Measurements from ENCODE around the gene CTAG2.
"Not testable (repeated sequence)": the region's sequence is repeated elsewhere in the genome, so short reads cannot be mapped to it uniquely, and the experiment has no call there.

Gene CTAG2

DNA sequence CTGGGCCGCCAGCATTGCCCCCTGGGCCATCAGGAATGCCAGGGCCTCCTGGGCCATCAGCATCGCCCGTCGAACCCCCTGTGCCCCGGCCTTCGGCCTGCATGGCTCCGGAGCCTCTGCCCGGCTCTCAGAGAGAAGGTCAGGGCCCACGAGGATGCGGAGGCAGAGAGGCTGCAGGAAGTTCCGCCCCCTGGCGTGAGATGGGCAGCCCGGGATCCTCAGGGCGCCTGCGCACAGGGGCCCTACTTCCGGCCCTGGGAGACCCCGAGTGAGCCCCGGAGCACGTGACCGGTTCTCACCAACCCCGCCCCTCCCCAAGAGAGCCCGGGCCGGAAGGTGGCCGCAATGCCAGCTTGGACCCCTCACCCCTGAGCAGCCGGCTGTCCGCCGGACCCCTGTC lies at the start of gene CTAG2:
Gene CTAG2, minus strand, starts transcription at position 167 of the 400 bp plus-strand sequence. Its CDS starts 64 bp downstream, at position 103.
- DNase-seq = not testable (repeated sequence)

DNA sequence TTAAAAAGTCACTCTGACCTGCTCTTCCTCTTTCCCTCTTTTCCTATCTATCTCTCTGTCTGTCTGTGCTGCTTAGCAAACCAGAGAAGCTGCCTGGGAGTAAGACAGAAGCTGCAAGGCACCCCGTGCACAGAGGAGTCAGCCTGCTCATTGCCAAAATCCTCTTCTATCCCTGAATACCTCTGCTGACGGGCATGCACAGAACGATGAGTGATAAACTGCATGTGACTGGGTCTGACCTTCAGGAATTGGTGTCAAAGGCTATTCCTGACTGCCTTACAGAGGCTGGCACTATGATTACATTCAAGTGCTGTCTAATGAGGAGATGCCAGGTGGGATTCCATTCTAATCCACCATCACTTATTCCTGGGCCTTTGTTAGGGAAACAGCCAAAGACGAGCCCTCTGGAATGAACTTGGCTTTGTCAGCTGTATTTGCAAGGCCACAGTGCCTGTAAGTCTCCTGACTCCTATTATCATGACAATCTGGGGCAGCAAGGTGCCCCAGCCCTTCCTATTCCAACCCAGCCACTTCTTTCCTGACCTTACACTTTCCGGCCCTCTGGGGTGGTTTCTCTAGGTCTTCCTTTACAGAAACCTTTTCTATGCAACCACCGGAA lies 45.4 kb upstream of the CTAG2 start:
- no peak for DNase-seq

DNA sequence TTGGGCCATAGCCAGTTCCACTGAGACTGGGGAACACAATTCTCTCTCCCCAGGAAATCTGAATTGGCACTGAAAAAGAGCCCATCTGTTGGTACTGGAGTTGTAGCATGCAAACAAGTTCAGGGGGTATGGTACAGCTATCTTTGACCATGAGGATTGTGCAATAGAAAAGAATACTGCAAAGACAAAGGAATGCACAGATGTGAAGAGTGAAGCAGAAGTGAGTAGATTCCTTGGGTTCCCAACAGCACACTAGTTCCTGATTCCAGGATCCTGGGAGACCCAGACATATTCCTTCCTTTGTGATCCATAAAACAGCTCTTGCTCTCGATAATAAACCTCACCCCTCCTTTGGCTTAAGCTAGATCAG lies 43.3 kb upstream of the CTAG2 start:
- DNase-seq = no peak

DNA sequence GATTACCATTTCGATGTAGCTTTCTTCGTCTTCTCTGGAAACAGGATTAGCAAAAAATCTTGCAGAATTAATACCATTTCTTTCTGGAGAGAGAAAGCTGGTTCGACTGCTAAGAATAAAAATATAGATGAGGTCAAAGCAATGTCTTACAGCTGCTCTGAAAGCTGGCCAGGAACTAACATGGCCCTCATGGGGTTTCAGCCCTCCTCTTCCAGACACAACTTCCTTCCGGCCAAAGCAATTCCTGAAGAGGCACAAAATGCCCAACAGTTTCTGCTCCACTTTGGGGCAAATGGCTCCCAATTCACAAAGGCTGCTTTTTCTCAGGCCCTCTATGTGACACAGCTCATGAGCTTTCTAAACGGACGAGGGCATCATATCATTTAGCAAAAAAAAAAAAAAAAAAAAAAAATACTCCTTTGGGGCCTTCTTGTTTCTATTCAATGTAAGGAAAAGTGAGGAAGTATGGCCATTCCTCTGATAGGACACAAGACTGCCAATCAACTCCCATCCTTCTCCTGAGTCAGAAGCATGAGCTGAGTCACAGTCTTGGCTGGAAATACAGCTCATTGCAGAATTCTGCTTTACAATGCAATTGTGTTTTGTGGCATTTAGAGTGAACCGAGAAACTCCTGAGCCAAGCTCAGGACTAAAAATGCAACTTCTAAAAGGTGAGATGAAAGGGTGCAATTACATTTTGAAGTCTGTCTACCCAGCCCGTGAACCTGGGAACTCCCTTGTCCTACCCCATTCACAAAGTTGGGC lies 42.7 kb upstream of the CTAG2 start:
- no peak for DNase-seq

DNA sequence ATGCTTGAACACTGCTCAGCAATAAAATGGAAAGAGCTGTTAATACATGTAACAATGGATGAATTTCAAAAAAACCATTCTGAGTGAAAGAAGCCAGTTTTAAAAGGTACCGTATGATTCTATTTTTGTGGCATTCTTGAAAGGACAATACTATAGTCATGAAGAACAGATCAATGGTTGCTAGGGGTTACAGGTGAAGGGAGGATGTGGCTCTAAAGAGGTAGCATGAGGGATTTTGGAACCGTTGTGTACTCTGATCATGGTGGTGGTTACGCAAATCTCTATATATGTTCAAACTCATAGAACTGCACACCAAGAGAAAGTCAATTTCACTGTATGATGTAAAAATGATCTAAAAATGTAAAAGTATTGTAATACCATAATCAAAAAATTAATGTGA lies 40.0 kb upstream of the CTAG2 start:
- no peak for DNase-seq

DNA sequence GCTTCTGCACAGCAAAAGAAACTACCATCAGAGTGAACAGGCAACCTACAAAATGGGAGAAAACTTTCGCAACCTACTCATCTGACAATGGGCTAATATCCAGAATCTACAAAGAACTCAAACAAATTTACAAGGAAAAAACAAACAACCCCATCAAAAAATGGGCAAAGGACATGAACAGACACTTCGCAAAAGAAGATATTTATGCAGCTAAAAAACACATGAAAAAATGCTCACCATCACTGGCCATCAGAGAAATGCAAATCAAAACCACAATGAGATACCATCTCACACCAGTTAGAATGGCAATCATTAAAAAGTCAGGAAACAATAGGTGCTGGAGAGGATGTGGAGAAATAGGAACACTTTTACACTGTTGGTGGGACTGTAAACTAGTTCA lies 37.1 kb upstream of the CTAG2 start:
- DNase-seq = not testable (repeated sequence)

DNA sequence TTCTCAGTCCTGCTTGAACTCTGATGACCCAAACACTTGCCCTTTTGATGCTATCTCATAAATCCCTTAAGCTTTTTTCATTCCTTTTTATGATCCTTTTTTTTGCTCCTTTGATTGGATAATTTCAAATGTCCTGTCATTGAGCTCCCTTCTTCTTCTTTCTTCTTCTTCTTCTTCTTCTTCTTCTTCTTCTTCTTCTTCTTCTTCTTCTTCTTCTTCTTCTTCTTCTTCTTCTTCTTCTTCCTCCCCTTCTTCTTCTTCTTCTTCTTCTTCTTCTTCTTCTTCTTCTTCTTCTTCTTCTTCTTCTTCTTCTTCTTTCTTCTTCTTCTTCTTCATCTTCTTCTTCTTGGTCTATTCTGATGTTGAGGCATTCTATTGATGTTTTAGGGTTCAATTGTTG lies 18.7 kb upstream of the CTAG2 start:
- not testable (repeated sequence) for DNase-seq

DNA sequence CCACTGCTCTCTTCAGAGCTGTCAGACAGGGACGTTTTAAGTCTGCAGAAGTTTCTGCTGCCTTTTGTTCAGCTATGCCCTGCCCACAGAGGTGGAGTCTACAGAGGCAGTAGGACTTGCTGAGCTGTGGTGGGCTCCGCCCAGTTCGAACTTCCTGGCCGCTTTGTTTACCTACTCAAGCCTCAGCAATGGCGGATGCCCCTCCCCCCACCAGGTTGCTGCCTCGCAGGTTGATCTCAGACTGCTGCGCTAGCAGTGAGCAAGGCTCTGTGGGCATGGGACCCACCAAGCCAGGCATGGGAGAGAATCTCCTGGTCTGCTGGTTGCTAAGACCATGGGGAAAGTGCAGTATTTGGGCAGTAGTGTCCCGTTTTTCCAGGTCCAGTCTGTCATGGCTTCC lies 17.5 kb upstream of the CTAG2 start:
- DNase-seq = not testable (repeated sequence)

DNA sequence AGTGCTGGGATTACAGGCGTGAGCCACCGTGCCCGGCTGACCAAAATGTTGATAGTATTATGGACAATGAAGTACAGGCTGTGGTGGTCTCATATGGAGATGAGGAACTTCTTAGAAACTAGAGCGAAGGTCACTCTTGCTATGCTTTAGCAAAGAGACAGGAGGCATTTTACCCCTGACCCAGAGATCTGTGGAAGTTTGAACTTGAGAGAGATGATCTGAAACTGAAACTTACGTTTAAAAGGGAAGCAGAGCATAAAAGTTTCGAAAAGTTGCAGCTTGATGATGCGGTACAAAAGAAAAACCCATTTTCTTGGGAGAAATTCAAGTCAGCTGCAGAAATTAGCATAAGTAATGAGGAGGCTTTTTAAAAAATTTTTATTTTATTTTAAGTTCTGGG lies 8.5 kb upstream of the CTAG2 start:
- DNase-seq = no peak

DNA sequence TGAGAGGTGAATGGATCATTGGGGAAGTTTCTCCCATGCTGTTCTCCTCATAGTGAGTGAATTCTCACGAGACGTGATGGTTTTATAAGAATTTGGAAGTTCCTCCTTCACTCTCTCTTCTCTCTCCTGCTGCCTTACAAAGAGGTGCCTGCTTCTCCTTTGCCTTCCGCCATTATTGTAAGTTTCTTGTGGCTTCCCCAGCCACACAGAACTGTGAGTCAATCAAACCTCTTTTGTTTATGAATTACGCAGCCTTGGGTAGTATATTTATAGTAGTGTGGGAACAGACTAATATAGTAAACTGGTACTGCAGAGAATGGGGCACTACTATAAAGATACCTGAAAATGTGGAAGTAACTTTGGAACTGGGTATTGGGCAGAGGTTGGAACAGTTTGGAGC lies 7.8 kb upstream of the CTAG2 start:
- DNase-seq = no peak

DNA sequence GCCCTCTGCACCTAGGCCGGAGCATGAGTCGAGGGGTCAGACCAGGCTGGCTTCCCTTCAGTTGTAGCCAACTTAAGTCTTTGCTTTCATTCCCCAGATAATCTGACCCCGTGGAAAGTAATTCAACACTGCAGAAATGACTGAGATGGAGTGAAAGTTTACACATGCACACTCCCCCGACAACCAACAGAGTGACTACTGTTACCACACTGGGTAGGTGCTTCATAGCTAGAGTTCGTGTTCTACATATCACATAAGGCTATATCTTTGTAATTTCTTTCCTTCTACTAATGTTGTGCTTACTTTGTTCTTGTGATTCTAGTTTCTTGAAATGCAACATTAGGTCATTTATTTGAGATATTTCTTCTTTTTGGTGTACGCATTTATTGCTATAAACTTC lies 7.2 kb upstream of the CTAG2 start:
- no peak for DNase-seq

DNA sequence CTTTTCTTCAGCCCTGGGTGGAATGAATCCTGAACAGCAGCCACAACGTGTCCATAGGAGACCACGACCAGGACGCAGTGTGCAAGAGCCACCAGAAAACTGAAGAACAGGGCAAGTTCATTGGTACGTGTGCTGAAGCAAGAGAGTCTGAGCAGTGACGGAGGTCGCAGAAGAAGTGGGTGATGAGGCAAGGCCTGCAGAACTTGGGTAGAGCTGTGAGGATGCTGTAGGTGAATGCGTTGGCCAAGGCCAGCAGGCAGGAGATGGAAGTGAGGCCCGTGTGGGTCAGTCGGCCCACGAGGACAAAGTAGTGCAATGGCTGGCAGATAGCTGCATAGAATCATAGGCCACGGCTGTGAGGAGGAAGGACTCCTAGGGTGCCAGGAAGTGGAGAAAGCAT lies 5.6 kb upstream of the CTAG2 start:
- DNase-seq = no peak

DNA sequence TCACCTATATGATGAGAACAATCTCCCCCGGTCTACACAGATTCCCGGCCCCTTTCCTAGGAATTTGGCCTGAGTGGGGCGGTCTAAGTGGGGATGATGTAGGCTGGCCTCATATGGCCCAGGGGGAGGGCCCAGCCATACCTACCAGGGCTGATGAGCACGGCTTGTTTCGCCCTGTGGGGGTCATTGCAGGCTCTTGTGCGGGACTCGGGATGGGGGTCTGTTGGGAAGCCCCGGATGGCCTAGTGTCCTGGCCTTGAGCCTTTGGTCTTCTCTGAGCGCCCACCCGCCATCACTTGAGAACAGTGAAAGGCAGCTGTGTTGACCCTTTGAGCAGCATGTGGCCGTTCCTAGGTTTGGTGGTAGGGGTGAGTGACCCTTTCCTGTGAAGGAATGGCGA lies 4.8 kb upstream of the CTAG2 start:
- no peak for DNase-seq

DNA sequence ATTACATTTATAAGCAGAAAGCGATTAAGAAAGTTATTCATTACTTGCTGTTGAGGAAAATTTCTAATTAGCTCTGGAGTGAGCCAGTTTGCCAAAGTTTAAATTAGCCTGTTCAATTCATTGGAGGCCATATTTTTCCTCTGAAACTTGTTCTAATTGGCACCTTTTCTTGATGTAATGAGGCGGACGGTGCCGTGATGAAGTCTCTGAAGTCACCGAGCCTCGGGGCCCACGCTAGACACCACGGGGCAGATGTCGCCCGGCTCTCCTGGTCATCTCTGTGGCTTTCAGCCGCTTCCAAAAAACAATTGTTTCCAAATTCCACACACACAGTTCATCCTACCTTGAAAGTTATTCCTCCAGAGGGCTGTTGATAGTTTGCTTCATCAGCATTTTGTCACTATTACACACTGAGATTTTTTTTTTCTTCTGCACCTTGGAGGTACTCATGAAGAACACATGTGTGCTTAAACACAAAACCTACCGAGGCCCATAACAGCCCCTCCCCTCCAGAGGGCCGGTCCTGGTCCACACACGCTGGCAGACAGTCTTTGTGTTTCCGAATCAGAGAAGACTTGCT lies 3.9 kb upstream of the CTAG2 start:
- no peak for DNase-seq

DNA sequence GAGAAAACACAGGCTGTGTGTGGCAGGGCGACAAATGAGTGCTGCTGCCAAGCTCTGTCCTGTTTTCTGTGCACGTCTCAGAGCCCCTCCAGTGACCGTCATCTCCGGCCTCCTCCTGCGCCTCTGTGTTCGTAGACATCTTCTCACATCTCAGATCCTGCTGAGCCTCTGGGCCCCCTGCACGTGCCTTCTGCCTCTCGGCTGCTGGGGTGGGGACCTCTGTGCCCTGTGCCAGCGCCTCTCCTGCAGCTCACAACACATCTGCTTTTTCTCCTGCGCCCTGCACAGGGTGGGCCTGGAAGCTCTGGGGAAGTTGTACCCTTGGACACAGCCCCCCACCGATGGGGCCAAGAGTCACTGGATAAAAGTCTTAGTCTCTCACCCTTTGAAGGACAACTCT lies 2.4 kb upstream of the CTAG2 start:
- no peak for DNase-seq

DNA sequence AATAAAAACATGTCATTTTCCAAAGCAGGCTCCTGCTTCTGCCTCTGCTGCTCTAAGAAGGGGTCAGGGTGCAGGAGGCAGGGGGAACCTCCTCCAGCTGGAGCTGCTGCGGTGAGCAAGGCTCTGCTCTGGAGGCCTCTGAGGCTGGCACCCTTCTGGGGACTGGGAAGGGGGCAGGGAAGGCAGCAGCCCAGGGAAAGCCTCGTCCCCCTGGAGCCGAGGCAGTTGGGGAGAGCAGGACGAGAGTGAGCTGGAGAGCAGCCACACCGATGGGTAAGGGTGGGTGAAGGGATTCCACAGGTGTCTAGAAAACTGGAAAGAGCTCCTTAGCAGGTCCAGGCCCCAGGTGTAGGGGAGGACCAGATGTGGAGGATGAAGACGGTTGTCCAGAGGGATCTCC lies 2.0 kb upstream of the CTAG2 start:
- DNase-seq = no peak

DNA sequence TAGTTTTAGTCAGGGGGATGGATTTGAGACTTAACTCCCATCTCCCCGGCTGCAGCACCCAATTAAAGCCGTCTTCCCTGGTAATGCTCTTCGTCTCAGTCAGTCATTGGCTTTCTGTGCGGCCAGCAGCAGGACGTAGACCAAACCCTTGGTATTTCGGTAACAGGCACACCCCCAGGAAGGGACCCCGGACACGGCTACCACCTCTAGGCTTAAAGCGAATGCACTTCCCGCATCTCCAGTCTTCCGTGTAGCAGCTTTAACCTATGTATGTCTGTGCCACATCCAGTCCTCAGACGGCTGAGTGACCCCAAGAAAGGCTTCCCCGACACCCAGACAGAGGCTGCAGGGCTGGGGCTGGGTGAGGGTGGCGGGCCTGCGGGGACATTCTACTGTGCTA lies 1.5 kb upstream of the CTAG2 start:
- no peak for DNase-seq

DNA sequence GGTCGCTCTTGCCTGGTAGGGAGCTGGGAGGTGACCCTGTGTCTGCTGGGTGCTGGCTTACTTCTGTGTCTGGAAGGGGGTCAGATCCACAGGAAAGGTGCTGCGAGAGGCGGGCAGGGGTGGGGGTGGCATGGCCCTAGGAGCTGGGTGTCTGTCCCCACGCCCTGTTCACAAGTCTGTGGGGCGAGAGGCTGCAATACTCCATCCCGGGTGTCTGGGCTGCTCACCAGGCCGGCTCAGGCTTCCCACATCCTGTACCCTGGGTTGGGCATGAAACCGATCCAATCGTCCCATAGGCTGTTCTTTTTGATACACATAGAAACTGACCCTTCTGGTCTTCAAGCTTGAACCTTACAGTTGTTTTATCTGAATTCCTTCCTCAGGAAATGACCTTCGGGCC lies 993 bp upstream of the CTAG2 start:
- no peak for DNase-seq

DNA sequence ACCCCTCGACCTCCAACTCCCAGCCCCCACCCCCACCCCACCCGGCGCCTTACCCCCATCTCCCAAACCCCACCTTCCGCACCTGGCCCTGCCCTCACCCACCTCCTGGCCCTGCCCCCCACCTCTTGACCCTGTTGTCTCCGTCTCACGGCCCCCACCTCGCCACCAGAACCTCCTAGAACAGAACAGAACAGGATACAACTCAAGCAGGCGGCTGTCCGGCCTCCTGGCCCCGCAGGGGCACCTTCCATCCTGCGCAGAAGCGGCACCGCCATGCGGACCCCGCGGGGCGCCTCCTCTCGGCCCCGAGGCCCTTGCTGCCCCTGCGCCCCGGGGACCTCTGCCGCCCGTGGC lies 354 bp downstream of the CTAG2 start:
- no peak for DNase-seq

DNA sequence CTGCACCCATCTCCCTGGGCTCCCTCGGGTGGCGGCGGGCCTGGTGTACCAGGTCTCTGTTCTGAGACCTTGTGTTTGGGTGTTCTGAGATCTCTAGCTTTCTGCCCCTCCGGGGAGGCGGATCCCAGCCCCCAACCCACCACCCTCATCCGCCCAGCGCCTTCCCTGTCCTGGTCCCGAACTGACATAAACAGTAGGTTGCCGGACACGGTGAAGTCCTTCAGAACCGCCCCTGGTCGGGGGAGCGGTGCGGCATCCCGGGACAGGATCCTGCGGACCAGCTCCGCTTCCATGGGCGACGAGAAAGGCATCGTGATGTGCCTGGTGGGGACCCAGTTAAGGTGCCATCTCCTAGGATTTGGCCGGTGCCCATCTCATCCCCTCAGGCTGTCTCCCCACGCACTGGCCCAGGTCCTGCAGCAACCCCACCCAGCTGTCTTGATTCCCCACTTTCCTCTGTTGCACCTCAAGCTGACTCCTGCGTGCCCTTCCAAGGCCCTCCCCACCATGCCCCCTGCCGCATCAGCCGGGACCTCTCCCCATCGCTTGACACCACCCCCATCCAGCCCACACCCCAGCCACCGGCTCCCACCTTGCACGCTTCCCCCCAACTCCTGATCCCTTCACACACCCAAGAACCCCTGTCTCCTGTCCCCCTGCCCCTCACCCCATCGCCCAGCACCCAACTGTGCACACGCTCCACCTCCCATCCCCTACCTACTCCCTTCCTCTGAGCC lies 900 bp downstream of the CTAG2 start:
- no peak for DNase-seq

DNA sequence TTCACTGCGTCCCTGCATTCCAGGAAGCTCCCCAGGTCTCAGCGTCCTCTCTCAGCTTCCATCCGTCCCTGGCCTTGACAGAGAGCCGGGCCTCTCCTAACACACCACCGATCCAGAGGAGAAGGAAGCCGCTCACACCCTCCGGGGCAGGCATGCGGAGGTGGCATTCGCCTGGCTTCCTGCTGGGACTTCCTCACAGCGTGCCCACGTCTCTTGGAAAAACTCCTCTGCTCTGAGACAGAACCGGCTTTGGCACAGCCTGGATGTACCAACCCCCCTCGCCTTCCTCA lies 3.2 kb downstream of the CTAG2 start:
- no peak for DNase-seq

DNA sequence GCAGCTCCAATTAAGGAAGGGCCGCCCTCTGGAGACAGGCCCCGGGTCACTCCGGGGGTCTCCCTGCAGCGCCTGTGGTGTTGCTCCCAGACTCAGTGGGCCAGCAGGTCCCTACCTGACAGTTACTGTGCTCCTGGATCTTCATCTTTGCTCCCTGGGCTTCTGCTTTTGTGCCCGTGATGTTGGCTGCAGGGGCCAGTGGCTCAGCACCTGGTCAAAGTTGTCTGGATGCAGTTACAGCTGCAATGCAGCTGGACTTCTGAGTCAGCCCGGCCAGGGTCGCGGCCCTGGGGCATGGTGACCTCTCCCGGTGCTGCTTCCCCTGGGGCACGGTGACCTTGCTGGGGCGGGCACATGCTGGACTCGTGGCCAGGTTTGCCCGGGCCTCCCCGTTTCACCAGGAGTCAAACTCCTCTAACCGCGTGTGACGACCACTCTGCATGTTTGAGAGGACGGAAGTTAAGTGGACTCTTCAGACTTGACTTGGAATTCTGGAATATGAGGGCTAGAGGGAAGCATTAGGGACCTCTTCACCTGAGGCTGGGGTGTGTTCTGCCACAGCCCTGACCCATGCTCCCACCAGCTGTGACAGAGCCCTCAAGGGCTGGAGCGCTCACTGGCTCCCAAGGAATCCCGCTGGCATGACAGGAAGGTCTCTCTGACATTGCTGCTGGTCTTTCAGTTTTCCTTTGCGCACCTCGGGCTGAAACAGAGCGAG lies 3.7 kb downstream of the CTAG2 start:
- no peak for DNase-seq

DNA sequence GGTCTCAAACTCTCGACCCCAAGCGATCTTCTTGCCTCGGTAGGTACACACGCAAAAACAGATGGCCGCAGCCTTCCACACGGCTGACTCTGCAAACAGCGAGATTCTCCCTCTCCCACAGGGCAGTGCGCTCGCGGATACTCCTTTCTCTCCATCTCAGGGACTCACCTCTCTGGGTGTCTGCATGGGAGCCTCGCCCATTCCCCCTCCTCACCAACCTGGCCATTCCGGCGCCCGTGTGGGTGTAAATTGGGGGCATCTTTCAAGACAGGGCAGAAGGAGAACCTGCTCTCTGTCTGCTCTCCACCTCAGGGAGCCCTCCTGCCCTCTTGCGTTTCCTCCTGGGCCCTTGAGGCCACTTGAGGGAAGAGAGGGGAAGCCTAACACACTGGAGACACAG lies 4.4 kb downstream of the CTAG2 start:
- DNase-seq = no peak
